ENCODE results near the gene ARHGAP24. TPM values are rescaled to one million over a fixed set of nuclear protein-coding genes. Genes with fewer than 3 reads are reported as not detected.

ARHGAP24 gene
- total and polyA plus RNA-seq, 2 experiments from 2014 or later = 5.1 to 8.6 TPM

- H3K4me3 ChIP-seq = no peak overlapping the region
- TF ChIP-seq CTCF (IDR thresholded peaks at IDR 0.05; ENCODE audit: low read depth, low read length) = no peak
- H3K36me3 ChIP-seq = no peaks in the 10 kb centered on the region
- H3K9me3 ChIP-seq (ENCODE audit: low read depth) = no peaks in the 10 kb centered on the region
- peaks cover 18% of the 10 kb centered on the region for H3K4me1 ChIP-seq (ENCODE audit: low read depth)
- no peak for DNase-seq (ENCODE audit: low read depth in 1 of 2, low spot score in 1 of 2)
- no peaks in the 10 kb centered on the region for H3K27me3 ChIP-seq
- H3K27ac ChIP-seq = no peak overlapping the region
These were observed 43.8 kb upstream of the ARHGAP24 start for GRCh38 chr4:85431156-85431555.

- Histone ChIP-seq H3K4me1 (ENCODE audit: low read depth) (peaks cover 11% of the 10 kb centered on the region), H3K36me3 (no peaks in the 10 kb centered on the region), H3K4me3 (no peak overlapping the region), H3K27ac (no peak overlapping the region), H3K9me3 (ENCODE audit: low read depth) (no peaks in the 10 kb centered on the region), H3K27me3 (no peaks in the 10 kb centered on the region)
- no peak for TF ChIP-seq CTCF (IDR thresholded peaks at IDR 0.05; ENCODE audit: low read depth, low read length)
- DNase-seq (ENCODE audit: low read depth in 1 of 2, low spot score in 1 of 2) = peak in 1 of 2 donors; percentile 63
These were observed 43.0 kb upstream of the ARHGAP24 start for GRCh38 chr4:85431881-85432485.

- Histone ChIP-seq H3K27me3 (no peaks in the 10 kb centered on the region), H3K4me3 (no peak overlapping the region), H3K4me1 (ENCODE audit: low read depth) (no peaks in the 10 kb centered on the region), H3K27ac (no peak overlapping the region), H3K36me3 (no peaks in the 10 kb centered on the region), H3K9me3 (ENCODE audit: low read depth) (no peaks in the 10 kb centered on the region)
- no peak for TF ChIP-seq CTCF (IDR thresholded peaks at IDR 0.05; ENCODE audit: low read depth, low read length)
- DNase-seq (ENCODE audit: low read depth in 1 of 2, low spot score in 1 of 2) = peak in 1 of 2 donors; percentile 69
These were observed 29.8 kb upstream of the ARHGAP24 start for GRCh38 chr4:85445050-85445639.

- H3K4me1 ChIP-seq (ENCODE audit: low read depth) = no peaks in the 10 kb centered on the region
- no peak for DNase-seq (ENCODE audit: low read depth in 1 of 2, low spot score in 1 of 2)
- no peak for TF ChIP-seq CTCF (IDR thresholded peaks at IDR 0.05; ENCODE audit: low read depth, low read length)
- H3K4me3 ChIP-seq = no peak overlapping the region
- no peak overlapping the region for H3K27ac ChIP-seq
- no peaks in the 10 kb centered on the region for H3K9me3 ChIP-seq (ENCODE audit: low read depth)
- no peaks in the 10 kb centered on the region for H3K36me3 ChIP-seq
- no peaks in the 10 kb centered on the region for H3K27me3 ChIP-seq
These were observed 28.6 kb upstream of the ARHGAP24 start for GRCh38 chr4:85446141-85446861.

- Histone ChIP-seq H3K4me1 (ENCODE audit: low read depth) (no peaks in the 10 kb centered on the region), H3K27ac (no peak overlapping the region), H3K36me3 (no peaks in the 10 kb centered on the region), H3K27me3 (no peaks in the 10 kb centered on the region), H3K4me3 (no peak overlapping the region), H3K9me3 (ENCODE audit: low read depth) (no peaks in the 10 kb centered on the region)
- DNase-seq (ENCODE audit: low read depth in 1 of 2, low spot score in 1 of 2) = no peak
- TF ChIP-seq CTCF (IDR thresholded peaks at IDR 0.05; ENCODE audit: low read depth, low read length) = no peak
These were observed 25.8 kb upstream of the ARHGAP24 start for GRCh38 chr4:85448906-85449890.
